H1 (cell line): ENCODE measurements around the gene FBXL17. TPM values are rescaled to one million over a fixed set of nuclear protein-coding genes. Genes with fewer than 3 reads are reported as not detected.

ENCODE experiments used
- CTCF ChIA-PET: fragments of 300-600 bp; sonication (Branson Sonifier 250); formaldehyde crosslinking; loops from one replicate; lab custom pipeline; 2021; ENCODE audit not compliant: partially characterized antibody; lab: Charles Lee
- POLR2A ChIA-PET: fragments of 300-600 bp; sonication (Branson Sonifier 250); formaldehyde crosslinking; loops from one replicate; lab custom pipeline; 2021; ENCODE audit warnings: inconsistent platforms; ENCODE audit not compliant: partially characterized antibody; lab: Charles Lee
- DNase-seq, 2 experiments: peaks; one replicate each; pipeline versions ENCODE4 v3.0.0 to v3.0.0-alpha.2; 2010 to 2022; ENCODE audit warnings: low spot score in 2 of 2, low read depth in 1 of 2, mixed read lengths in 1 of 2
- FAIRE-seq: peaks from 2 replicates; lab custom pipeline; 2011; peaks lifted over from hg19 to GRCh38; lab: Jason Lieb, UNC
- H2AFZ ChIP-seq: 2 replicates; pipeline ENCODE4 v1.8.1; 2012; ENCODE audit warnings: low read length, inconsistent platforms
- H2AK5ac ChIP-seq: 2 replicates; pipeline ENCODE4 v1.6.1; 2013; ENCODE audit warnings: low read depth, low read length
- H2BK120ac ChIP-seq: replicated peaks from 2 replicates; pipeline ENCODE3; 2013; ENCODE audit warnings: low read depth, low read length, inconsistent platforms
- H2BK12ac ChIP-seq: 2 replicates; pipeline ENCODE4 v1.6.1; 2013; ENCODE audit warnings: low read depth, low read length
- H2BK15ac ChIP-seq: 2 replicates; pipeline ENCODE4 v1.6.1; 2013; ENCODE audit warnings: low read length
- H2BK20ac ChIP-seq: 2 replicates; pipeline ENCODE4 v1.6.1; 2013; ENCODE audit warnings: low read length
- H2BK5ac ChIP-seq: 2 replicates; pipeline ENCODE4 v1.6.1; 2013; ENCODE audit warnings: low read depth, low read length
- H3K14ac ChIP-seq: 2 replicates; pipeline ENCODE4 v1.6.1; 2013; ENCODE audit warnings: inconsistent platforms; ENCODE audit not compliant: insufficient read length
- H3K18ac ChIP-seq: 2 replicates; pipeline ENCODE4 v1.6.1; 2013; ENCODE audit warnings: low read length; ENCODE audit errors: extremely low read depth
- H3K23ac ChIP-seq: 2 replicates; pipeline ENCODE4 v1.6.1; 2013; ENCODE audit warnings: inconsistent platforms; ENCODE audit not compliant: insufficient read length
- H3K23me2 ChIP-seq: 2 replicates; pipeline ENCODE4 v1.6.1; 2013; ENCODE audit warnings: low read depth, low read length
- H3K27ac ChIP-seq: 2 replicates; pipeline ENCODE4 v1.6.1; 2011; ENCODE audit warnings: low read depth, low read length, inconsistent platforms
- H3K27me3 ChIP-seq, 4 experiments: replicated peaks in 1 of 4; 1 replicate in 1 of 4; 2 replicates in 3 of 4; pipeline versions ENCODE4 v1.6.1 to v1.8.1; 2011 to 2013; ENCODE audit warnings: low read length in 3 of 4, mild to moderate bottlenecking in 3 of 4, inconsistent platforms in 2 of 4, mixed read lengths in 2 of 4, moderate library complexity in 1 of 4; ENCODE audit not compliant: control insufficient read depth in 3 of 4, insufficient read depth in 3 of 4; ENCODE audit errors: extremely low read depth in 1 of 4
- H3K36me3 ChIP-seq, 4 experiments: 2 replicates each; pipeline versions ENCODE4 v1.6.1 to v1.8.1; 2011 to 2013; ENCODE audit warnings: mild to moderate bottlenecking in 4 of 4, low read length in 3 of 4, moderate library complexity in 2 of 4, control low read depth in 1 of 4, inconsistent platforms in 1 of 4; ENCODE audit not compliant: insufficient read depth in 4 of 4, control insufficient read depth in 2 of 4
- H3K4ac ChIP-seq: replicated peaks from 2 replicates; pipeline ENCODE3; 2013; ENCODE audit warnings: low read length, low read depth, mixed read lengths, inconsistent platforms; ENCODE audit not compliant: insufficient read length
- H3K4me1 ChIP-seq, 4 experiments: replicated peaks in 1 of 4; 1 replicate in 1 of 4; 2 replicates in 3 of 4; pipeline versions ENCODE4 v1.6.1 to v1.8.1; 2011 to 2013; ENCODE audit warnings: low read length in 3 of 4, inconsistent platforms in 2 of 4, mixed read lengths in 1 of 4; ENCODE audit not compliant: insufficient read depth in 4 of 4, control insufficient read depth in 3 of 4
- H3K4me2 ChIP-seq, 2 experiments: 2 replicates each; pipeline versions ENCODE4 v1.6.1 to v1.8.1; 2011 to 2013; ENCODE audit warnings: low read depth in 2 of 2, low read length in 2 of 2, control low read depth in 1 of 2, inconsistent platforms in 1 of 2, mild to moderate bottlenecking in 1 of 2; ENCODE audit not compliant: insufficient read depth in 1 of 2
- H3K4me3 ChIP-seq, 4 experiments: fragments of 200-600, 300-600 bp in 1 of 4; sonication (generic), shearing (Covaris generic), sonication (Bioruptor Twin) in 1 of 4; 2 replicates each; pipeline versions ENCODE4 v1.5.1 to v1.8.1; 2011 to 2016; ENCODE audit warnings: low read length in 4 of 4, low read depth in 3 of 4, control low read depth in 2 of 4, inconsistent platforms in 2 of 4, mild to moderate bottlenecking in 2 of 4, mixed read lengths in 1 of 4, moderate library complexity in 1 of 4; ENCODE audit not compliant: insufficient read depth in 2 of 4; ENCODE audit errors: extremely low read depth in 1 of 4
- H3K56ac ChIP-seq: replicated peaks from 2 replicates; pipeline ENCODE3; 2013; ENCODE audit warnings: low read depth, mild to moderate bottlenecking, mixed read lengths, low read length, inconsistent platforms; ENCODE audit not compliant: insufficient read length
- H3K79me1 ChIP-seq: 2 replicates; pipeline ENCODE4 v1.6.1; 2013; ENCODE audit warnings: low read depth, low read length, control low read depth
- H3K79me2 ChIP-seq, 2 experiments: 2 replicates each; pipeline versions ENCODE4 v1.6.1 to v1.8.1; 2012 to 2013; ENCODE audit warnings: low read length in 2 of 2, mild to moderate bottlenecking in 2 of 2, inconsistent platforms in 1 of 2; ENCODE audit not compliant: insufficient read depth in 2 of 2, control insufficient read depth in 1 of 2
- H3K9ac ChIP-seq, 4 experiments: replicated peaks in 1 of 4; 1 replicate in 1 of 4; 2 replicates in 3 of 4; pipeline versions ENCODE4 v1.6.1 to v1.8.1; 2011 to 2013; ENCODE audit warnings: low read depth in 3 of 4, low read length in 3 of 4, control low read depth in 2 of 4, mild to moderate bottlenecking in 2 of 4, moderate library complexity in 2 of 4, inconsistent platforms in 1 of 4; ENCODE audit errors: extremely low read depth in 1 of 4
- H3K9me3 ChIP-seq, 2 experiments: 2 replicates each; pipeline versions ENCODE4 v1.6.1 to v1.8.1; 2012 to 2013; ENCODE audit warnings: mild to moderate bottlenecking in 2 of 2, moderate library complexity in 2 of 2, control low read depth in 1 of 2, inconsistent platforms in 1 of 2, low read depth in 1 of 2, low read length in 1 of 2, mixed read lengths in 1 of 2; ENCODE audit not compliant: insufficient read depth in 2 of 2
- H4K20me1 ChIP-seq, 2 experiments: replicated peaks in 1 of 2; 2 replicates each; pipeline versions ENCODE3 to v1.8.1; 2011 to 2013; ENCODE audit warnings: inconsistent platforms in 2 of 2, low read length in 2 of 2, mild to moderate bottlenecking in 1 of 2; ENCODE audit not compliant: insufficient read depth in 2 of 2, control insufficient read depth in 1 of 2
- H4K5ac ChIP-seq: 2 replicates; pipeline ENCODE4 v1.6.1; 2013; ENCODE audit warnings: low read length, low read depth, mixed read lengths, inconsistent platforms; ENCODE audit not compliant: insufficient read length
- H4K8ac ChIP-seq: 2 replicates; pipeline ENCODE4 v1.8.0; 2013; ENCODE audit warnings: mild to moderate bottlenecking, moderate library complexity, low read length, inconsistent platforms; ENCODE audit not compliant: insufficient read depth; ENCODE audit errors: extremely low read depth
- H4K91ac ChIP-seq: replicated peaks from 2 replicates; pipeline ENCODE3; 2013; ENCODE audit warnings: low read length, mixed read lengths, inconsistent platforms; ENCODE audit not compliant: insufficient read length
- BCL11A ChIP-seq, 2 experiments: IDR thresholded peaks; one replicate each; pipeline ENCODE4 v1.6.1; 2011; ENCODE audit warnings: low read depth in 2 of 2, low read length in 2 of 2, mild to moderate bottlenecking in 2 of 2
- CBX5 ChIP-seq: fragments of 300-800, 300-1000 bp; sonication (generic); IDR thresholded peaks from 2 replicates; pipeline ENCODE4 v1.7.1; 2016; ENCODE audit warnings: antibody characterized with exemption, low read length, low read depth
- CTBP2 ChIP-seq: IDR thresholded peaks from 2 replicates; pipeline ENCODE4 v1.7.0; 2011; ENCODE audit warnings: borderline replicate concordance, mild to moderate bottlenecking, moderate library complexity, mixed read lengths, low read length; ENCODE audit not compliant: insufficient read depth, insufficient read length
- JUND ChIP-seq: IDR thresholded peaks from 2 replicates; pipeline ENCODE4 v1.6.1; 2011; ENCODE audit warnings: mild to moderate bottlenecking, improper control_type of control experiment, low read length
- KDM4A ChIP-seq: IDR thresholded peaks from one replicate; pipeline ENCODE4 v1.7.1; 2012; ENCODE audit warnings: low read depth, mild to moderate bottlenecking, moderate library complexity, low read length, inconsistent platforms; ENCODE audit not compliant: severe bottlenecking
- KDM5A ChIP-seq: fragments of 200-600 bp; IDR thresholded peaks from 2 replicates; pipeline ENCODE4 v1.7.1; 2012; ENCODE audit warnings: mild to moderate bottlenecking, low read length, inconsistent platforms, mixed read lengths
- NANOG ChIP-seq: IDR thresholded peaks from 2 replicates; pipeline ENCODE4 v1.6.1; 2011; ENCODE audit warnings: low read length, low read depth, mild to moderate bottlenecking, inconsistent platforms; ENCODE audit not compliant: insufficient read depth, poor library complexity, severe bottlenecking
- POLR2A ChIP-seq, 2 experiments: IDR thresholded peaks; 1 replicate in 1 of 2; 2 replicates in 1 of 2; pipeline ENCODE4 v1.6.1; 2011; ENCODE audit warnings: low read depth in 2 of 2, low read length in 2 of 2, mild to moderate bottlenecking in 2 of 2; ENCODE audit errors: control extremely low read depth in 1 of 2
- RFX5 ChIP-seq: IDR thresholded peaks from 2 replicates; pipeline ENCODE4 v1.6.1; 2011; ENCODE audit warnings: low read depth, low read length, improper control_type of control experiment, borderline replicate concordance
- RXRA ChIP-seq: IDR thresholded peaks from 2 replicates; pipeline ENCODE4 v1.6.1; 2011; ENCODE audit warnings: low read depth, mild to moderate bottlenecking, low read length, moderate library complexity; ENCODE audit not compliant: insufficient read depth
- SAP30 ChIP-seq: fragments of 300-600 bp; sonication (generic); IDR thresholded peaks from 2 replicates; pipeline ENCODE4 v1.7.1; 2012; ENCODE audit warnings: low read length, moderate library complexity, mild to moderate bottlenecking, inconsistent platforms; ENCODE audit not compliant: insufficient read depth, insufficient replicate concordance
- SIN3A ChIP-seq, 2 experiments: IDR thresholded peaks in 1 of 2; conservative IDR thresholded peaks in 1 of 2; 2 replicates each; pipeline ENCODE4 v1.6.1; 2011 to 2012; ENCODE audit warnings: low read length in 2 of 2, improper control_type of control experiment in 1 of 2, low read depth in 1 of 2, mild to moderate bottlenecking in 1 of 2
- SIX5 ChIP-seq: IDR thresholded peaks from 2 replicates; pipeline ENCODE4 v1.6.1; 2011; ENCODE audit warnings: mild to moderate bottlenecking, low read depth, low read length
- WGBS, 2 experiments: shearing (Covaris generic) in 1 of 2; methylation state at CpG; one replicate each; pipeline versions ENCODE4 v1.1.6 to v1.1.7; 2013 to 2015; ENCODE audit warnings: low lambda C conversion rate in 2 of 2, mixed read lengths in 2 of 2, inconsistent platforms in 1 of 2, low coverage in 1 of 2, missing lambda C conversion rate in 1 of 2; ENCODE audit not compliant: insufficient replicate concordance in 2 of 2, insufficient coverage in 1 of 2, insufficient read length in 1 of 2; ENCODE audit errors: extremely low coverage in 1 of 2, missing lambda C conversion rate in 1 of 2; 5-methylcytosine and 5-hydroxymethylcytosine counted together
- polyA plus RNA-seq, 7 experiments: library from polyadenylated mRNA; depleted of rRNA in 3 of 7; stranded (reverse) in 5 of 7; unstranded in 2 of 7; fragments of >200 nt in 5 of 7; fragments of 200-250 nt in 2 of 7; gene quantifications; 1 replicate in 5 of 7; 2 replicates in 1 of 7; 4 replicates in 1 of 7; pipeline versions ENCODE4 v1.2.1 to v1.2.3, GENCODE V29; 2011 to 2013; ENCODE audit warnings: missing spikeins in 2 of 7, mixed read lengths in 2 of 7
- total RNA-seq: library from RNA; stranded (reverse); fragmentation: NEBNext Ultra II Directional; extraction: Animal tissue kit (Norgen Biotek cat#: 25700); gene quantifications from 2 replicates; pipeline ENCODE4 v1.2.1, GENCODE V29; 2021

FBXL17 gene
- total and polyA plus RNA-seq, 2 of the 8 experiments (the other 6 are each of a cell fraction or from before 2014, with no cell fraction given) = 0.35 to 4.3 TPM

GRCh38 chr5:108375768-108376167, 6.1 kb downstream of the FBXL17 start:
- Histone ChIP-seq H3K4me3 (no peak overlapping the region), H3K79me1 (no peaks in the 10 kb centered on the region; the same call in 1 of the 2 replicates), H2BK12ac (no peak overlapping the region), H3K27me3 (no peaks in the 10 kb centered on the region), H3K56ac (no peak overlapping the region), H2AFZ (no peak overlapping the region), H3K4me2 (no peak overlapping the region), H3K14ac (no peak overlapping the region), H4K8ac (no peak overlapping the region), H2BK20ac (no peak overlapping the region), H2BK120ac (no peak overlapping the region), H3K9me3 (peaks cover 7 to 14% of the 10 kb centered on the region in 2 experiments), H2BK15ac (no peak overlapping the region), H3K79me2 (peaks cover 3 to 22% of the 10 kb centered on the region in 2 experiments; a peak in 2 of 4 replicates), H4K91ac (no peak overlapping the region), H4K5ac (no peak overlapping the region), H3K4ac (no peak overlapping the region), H3K23me2 (no peaks in the 10 kb centered on the region; the same call in 1 of the 2 replicates), H3K9ac (no peak overlapping the region), H2AK5ac (no peak overlapping the region), H2BK5ac (no peak overlapping the region), H3K18ac (no peak overlapping the region), H3K4me1 (peaks cover 0 to 3% (median 2%) of the 10 kb centered on the region in 4 experiments; a peak in 3 of 7 replicates), H3K23ac (no peak overlapping the region), H3K27ac (no peak overlapping the region), H3K36me3 (peaks cover 0 to 6% (median 0%) of the 10 kb centered on the region in 4 experiments; a peak in 2 of 8 replicates), H4K20me1 (no peaks in the 10 kb centered on the region)
- whole genome bisulfite sequencing, 2 experiments = 85% methylated on average over 1 of the region's 1 CpG; no CpG with 5 or more reads in 1 of the 2 experiments
- CTCF ChIA-PET = no interaction called here
- POLR2A ChIA-PET = no interaction called here
- FAIRE-seq (no peak), DNase-seq (no peak)
- no peak for TF ChIP-seq KDM5A
- no peak for TF ChIP-seq JUND
- TF ChIP-seq SIX5 = no peak
- TF ChIP-seq RFX5 = no peak
- no peak for TF ChIP-seq POLR2A (IDR thresholded peaks at IDR 0.05; ENCODE audit: control extremely low read depth in 1 of 2, low read depth in 2 of 2, low read length in 2 of 2)
- no peak for TF ChIP-seq SAP30
- TF ChIP-seq CBX5 = no peak
- TF ChIP-seq KDM4A = no peak
- no peak for TF ChIP-seq NANOG
- no peak for TF ChIP-seq CTBP2
- no peak for TF ChIP-seq RXRA
- TF ChIP-seq BCL11A (IDR thresholded peaks at IDR 0.05; ENCODE audit: low read depth in 2 of 2, low read length in 2 of 2) = no peak
- TF ChIP-seq SIN3A (conservative IDR thresholded peaks at IDR 0.05 in 1 of 2, IDR thresholded peaks at IDR 0.05 in 1 of 2; ENCODE audit: low read depth in 1 of 2, low read length in 2 of 2) = no peak
